ENCODE data around the gene TRRAP.
A peak's percentile ranks its signal among the peaks of the same experiment; 100 is the strongest.

TRRAP gene

DNA sequence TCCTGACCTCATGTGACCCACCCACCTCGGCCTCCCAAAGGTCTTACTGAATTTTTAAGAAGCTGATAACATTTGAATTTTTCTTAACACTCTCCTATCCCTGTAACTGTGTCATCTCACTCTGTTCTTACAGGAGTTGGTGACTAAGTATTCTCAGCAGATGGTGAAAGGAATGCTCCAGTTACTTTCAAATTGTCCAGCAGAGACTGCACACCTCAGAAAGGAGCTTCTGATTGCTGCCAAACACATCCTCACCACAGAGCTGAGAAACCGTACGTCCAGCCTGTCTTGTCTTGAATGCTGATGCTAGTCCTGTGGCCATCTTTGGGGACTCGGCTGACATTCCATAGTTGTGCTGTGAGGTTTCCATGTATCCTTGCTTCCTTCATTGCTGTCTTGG is 24.9 kb downstream of the TRRAP start:
- no peak for DNase-seq

- no peak for DNase-seq
Observed at GRCh38 chr7:98907570-98907969, 29.2 kb downstream of the TRRAP start.

- no peak for DNase-seq
Observed at GRCh38 chr7:98908585-98908984, 30.3 kb downstream of the TRRAP start.

GRCh38 chr7:98909487-98909886 is 31.2 kb downstream of the TRRAP start:
- no peak for DNase-seq

DNA sequence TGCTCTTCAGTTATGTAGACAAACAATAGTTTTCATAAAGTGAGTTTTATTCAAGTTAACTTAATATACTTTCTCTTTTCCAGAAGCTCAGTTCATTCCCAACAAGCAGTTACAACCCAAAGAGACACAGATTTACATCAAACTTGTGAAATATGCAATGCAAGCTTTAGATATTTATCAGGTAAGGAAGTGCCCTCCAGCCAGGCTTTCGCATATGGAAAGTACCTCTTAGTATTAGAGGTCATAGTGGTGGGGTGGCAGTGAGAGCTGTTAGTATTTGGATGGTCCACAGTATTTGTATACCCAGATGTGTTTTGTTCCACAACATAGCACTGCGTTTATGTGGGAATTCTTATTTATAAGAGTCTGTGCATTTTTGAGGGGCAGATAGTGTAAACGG is 32.1 kb downstream of the TRRAP start:
- DNase-seq, result no peak

DNA sequence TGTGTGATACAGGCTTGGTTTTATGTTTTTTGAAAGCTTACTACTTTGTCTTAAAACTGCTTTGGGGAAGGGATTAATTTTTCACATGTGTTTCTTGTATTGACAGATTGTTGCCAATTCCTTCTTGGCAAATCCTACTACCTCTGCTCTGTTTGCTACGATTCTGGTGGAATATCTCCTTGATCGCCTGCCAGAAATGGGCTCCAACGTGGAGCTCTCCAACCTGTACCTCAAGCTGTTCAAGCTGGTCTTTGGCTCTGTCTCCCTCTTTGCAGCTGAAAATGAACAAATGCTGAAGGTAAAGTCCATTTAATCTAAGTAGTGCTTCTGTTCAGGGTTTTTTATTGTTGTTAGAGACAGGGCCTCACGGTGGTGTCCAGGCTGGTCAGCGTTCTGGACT is 33.6 kb downstream of the TRRAP start:
- DNase-seq, result no peak

GRCh38 chr7:98913026-98913425 is 34.7 kb downstream of the TRRAP start:
- no peak for DNase-seq

DNA sequence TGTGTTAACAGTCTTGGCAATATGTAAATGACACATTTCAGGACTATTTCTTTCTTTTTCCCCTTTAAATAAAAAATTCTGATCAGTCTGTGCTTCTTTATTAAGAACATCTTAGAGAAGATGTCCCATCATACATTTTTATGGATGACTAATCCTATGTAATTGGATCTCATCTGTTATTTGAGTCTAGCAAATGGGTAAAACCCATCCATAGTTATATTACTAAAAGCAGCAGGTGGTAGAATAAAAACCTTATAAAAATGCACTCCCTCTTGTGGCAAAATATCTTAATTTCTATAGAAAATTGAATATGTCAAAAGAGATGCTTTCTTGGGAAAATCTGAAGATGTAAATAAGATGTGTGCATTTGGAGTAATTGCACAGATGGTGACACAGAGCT is 35.3 kb downstream of the TRRAP start:
- no peak for DNase-seq

GRCh38 chr7:98917331-98917730 is 39.0 kb downstream of the TRRAP start:
- no peak for DNase-seq

- no peak for DNase-seq
Observed at GRCh38 chr7:98921608-98922372, 43.5 kb downstream of the TRRAP start.

GRCh38 chr7:98922392-98923187 is 44.3 kb downstream of the TRRAP start:
- peak; percentile 78 for DNase-seq

DNA sequence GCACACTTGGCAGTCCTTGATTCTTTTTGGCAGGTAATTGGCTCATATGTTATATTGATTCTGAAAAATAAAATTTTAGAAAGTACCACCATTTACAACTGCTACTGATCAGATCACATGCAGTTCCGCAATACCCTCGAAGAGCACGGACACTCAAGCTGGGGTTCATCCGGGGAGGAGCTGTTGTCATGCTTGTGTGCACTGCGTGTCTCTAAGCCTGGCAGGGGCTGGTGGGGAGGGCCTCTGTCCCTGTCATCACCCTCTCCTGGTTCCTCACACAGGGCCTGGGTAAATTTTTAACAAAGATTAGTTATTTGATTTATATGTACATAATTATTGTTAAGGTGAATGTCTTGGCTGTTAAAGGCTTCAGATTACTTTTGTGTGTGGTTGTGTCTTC is 45.2 kb downstream of the TRRAP start:
- no peak for DNase-seq

DNA sequence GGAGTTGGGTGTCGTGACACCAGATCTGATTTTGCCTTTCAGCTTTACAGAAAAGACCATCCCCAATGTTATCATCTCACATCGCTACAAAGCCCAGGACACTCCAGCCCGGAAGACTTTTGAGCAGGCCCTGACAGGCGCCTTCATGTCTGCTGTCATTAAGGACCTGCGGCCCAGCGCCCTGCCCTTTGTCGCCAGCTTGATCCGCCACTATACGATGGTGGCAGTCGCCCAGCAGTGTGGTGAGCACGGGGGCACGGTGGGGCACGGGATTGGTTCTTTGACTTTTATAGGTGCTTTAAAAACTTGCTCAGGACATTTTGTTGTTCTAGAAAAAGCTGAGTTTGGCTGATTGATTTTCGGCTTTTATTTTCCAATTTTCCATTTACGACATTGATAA is 48.8 kb downstream of the TRRAP start:
- no peak for DNase-seq

DNA sequence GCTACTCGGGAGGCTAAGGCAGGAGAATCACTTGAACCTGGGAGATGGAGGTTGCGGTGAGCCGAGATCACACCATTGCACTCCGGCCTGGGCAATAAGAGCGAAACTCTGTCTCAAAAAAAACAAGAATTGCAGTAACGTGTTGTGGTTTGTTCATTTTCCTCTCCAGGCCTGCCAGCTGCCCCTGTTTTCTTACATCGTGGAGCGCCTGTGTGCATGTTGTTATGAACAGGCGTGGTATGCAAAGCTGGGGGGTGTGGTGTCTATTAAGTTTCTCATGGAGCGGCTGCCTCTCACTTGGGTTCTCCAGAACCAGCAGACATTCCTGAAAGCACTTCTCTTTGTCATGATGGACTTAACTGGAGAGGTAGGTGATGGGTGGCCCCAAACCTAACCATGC is 52.1 kb downstream of the TRRAP start:
- DNase-seq, result no peak

DNA sequence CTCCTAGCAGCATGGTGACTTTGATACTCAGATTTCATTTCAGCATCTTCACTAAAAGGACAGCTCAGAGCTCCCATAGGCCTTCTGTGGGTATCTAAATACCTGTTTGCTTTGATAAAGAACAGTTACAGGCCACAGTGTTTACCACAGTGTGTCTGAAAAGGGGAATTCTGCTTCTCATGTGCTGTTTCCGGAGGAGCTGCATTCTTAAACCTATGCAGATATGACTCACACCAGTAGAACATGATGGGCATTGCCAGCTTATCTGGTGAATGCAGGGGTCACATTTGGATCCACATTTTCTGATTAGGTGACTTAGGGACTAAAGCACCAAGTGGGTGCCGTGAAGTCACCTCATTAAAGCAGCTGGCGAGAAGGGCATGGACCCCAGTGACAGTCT is 52.6 kb downstream of the TRRAP start:
- no peak for DNase-seq

DNA sequence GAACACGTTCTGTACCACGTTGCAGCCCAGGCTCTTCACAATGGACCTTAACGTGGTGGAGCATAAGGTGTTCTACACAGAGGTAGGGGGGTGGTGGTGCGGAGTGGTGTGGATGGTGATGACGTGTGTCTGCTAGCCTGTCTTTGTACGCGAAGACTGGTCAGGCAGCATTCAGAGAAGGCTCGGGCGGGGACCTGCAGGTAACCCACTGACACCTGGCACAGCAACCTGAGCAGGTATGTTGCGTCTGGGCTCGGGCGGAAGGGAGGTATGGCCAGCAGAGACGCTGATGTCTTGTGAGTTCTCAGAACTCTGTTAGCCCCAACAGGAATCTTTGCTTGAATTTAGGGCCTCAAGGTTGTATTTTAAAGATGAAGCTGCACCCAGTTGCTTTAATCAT is 55.0 kb downstream of the TRRAP start:
- DNase-seq, result no peak

DNA sequence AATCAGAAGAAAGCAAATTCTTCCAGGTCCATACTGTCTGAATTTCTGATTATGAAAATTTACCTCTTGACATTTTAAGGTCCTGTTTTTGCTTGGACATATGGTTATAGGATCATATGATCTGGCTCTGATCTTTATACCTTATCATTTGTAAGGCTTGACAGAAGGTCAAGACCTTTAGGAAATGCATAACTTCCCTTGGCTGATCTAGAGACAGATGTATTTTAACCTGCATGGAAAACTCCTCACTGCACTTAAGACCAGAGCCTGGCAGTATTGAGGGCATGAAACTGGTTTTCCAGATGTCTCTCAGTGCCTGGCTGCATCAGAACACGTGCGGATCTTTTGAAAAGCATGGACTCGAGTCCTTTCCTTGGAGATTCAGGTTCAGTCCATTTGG is 55.9 kb downstream of the TRRAP start:
- DNase-seq, result no peak

- DNase-seq, result no peak
Observed at GRCh38 chr7:98935811-98936210, 57.5 kb downstream of the TRRAP start.

GRCh38 chr7:98943336-98943735 is 65.0 kb downstream of the TRRAP start:
- DNase-seq, result no peak

DNA sequence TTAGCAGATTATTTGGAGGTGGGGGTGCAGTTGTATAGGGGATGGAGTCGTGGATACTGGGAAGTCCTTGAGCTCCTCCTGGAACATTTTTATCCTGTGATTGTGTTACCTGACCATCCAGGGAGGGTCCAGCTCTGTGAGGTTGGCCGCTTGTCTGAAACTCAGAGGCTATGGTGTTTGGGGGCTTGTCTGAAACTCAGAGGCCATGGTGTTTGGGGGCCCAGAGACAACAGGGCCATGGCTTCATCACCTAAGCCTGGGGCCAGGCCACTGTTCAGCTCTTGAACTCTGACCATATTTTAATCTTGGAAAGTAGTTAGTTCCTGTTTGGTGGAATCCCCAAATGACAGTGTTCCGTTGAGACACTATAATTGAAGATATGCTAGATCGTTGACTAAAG is 66.1 kb downstream of the TRRAP start:
- no peak for DNase-seq

- no peak for DNase-seq
Observed at GRCh38 chr7:98945852-98946251, 67.5 kb downstream of the TRRAP start.

- no peak for DNase-seq
Observed at GRCh38 chr7:98946389-98946788, 68.1 kb downstream of the TRRAP start.

- DNase-seq, result no peak
Observed at GRCh38 chr7:98949336-98950044, 71.2 kb downstream of the TRRAP start.

- no peak for DNase-seq
Observed at GRCh38 chr7:98955992-98956391, 77.7 kb downstream of the TRRAP start.

Data from NCI-H510A treated with DMSO at 0.1 percent for 48 hours (cell line).